C4-2B (cell line): ENCODE data around the gene DNAH1.

Experiments used
- CTCF ChIP-seq: fragments of 450-650 bp; conservative IDR thresholded peaks from 2 replicates; pipeline ENCODE4 v1.5.1; 2017; ENCODE audit warnings: mild to moderate bottlenecking
- ZFX ChIP-seq: fragments of 450-650 bp; IDR thresholded peaks from 2 replicates; pipeline ENCODE4 v1.6.1; 2017

GRCh38 chr3:52310861-52311575 is 5.1 kb upstream of the DNAH1 start:
- TF ChIP-seq CTCF = no peak
- TF ChIP-seq ZFX = no peak
